Measurements from ENCODE around the gene NANOS3. TPM values are rescaled to one million over a fixed set of nuclear protein-coding genes. Genes with fewer than 3 reads are reported as not detected.
A peak's percentile ranks its signal among the peaks of the same experiment; 100 is the strongest.

NANOS3 gene
- total RNA-seq, 1 donor from 2014 or later, result 3.5 TPM

DNA sequence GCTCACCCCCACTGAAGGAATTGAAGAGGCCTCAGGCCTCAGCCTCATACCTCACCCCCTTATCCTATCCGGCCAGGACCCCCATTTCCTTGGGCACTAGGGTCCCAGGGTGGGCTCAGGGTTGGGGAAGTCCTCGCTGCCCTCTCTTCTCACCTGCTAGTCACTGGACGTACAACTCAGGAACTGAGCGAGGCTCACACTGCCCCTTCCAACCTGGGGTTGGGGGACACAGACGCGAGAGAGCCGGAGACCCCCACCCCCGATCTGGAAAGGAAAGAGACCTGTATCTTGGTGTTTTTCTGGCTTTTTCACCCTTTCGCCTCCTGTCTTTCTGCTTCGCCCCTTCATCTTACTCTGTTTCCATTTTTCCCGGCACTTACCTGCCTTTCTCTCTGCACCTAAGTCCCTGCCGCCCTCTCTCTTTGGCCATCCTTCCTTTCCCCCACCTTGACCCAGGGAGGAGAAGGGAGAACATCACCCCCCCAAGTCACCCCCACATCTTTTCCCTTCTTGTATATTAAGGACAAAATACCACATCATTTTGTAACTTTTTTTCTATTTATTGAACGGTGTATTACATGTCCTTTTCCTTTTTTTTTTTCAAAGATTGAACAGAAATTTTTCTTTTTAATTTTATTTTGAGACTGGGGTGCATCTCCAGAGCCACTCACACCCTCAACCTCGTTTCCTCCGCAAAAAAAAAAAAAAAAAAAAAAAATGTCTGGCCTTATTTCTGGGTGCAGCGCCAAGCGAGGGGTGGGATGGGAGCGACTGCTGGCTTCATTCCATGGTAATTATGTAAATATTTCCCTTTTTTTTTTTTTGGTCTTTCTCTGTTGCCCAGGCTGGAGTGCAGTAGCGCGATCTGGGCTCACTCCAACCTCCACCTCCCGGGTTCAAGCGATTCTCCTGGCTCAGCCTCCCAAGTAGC lies 45.1 kb upstream of the NANOS3 start:
- peaks cover 43% of the 10 kb centered on the region for H3K4me1 Mint-ChIP-seq (ENCODE audit: unreplicated experiment)
- peak overlapping the region; percentile 10 for H3K4me3 Mint-ChIP-seq (ENCODE audit: unreplicated experiment)
- no peaks in the 10 kb centered on the region for H3K27me3 Mint-ChIP-seq (ENCODE audit: unreplicated experiment)
- peak overlapping the region; percentile 91 for H3K27ac Mint-ChIP-seq (ENCODE audit: unreplicated experiment)
- no peak for DNase-seq (ENCODE audit: extremely low spot score, unreplicated experiment)
- H3K9me3 Mint-ChIP-seq (ENCODE audit: unreplicated experiment), result no peaks in the 10 kb centered on the region
- TF ChIP-seq, protein P1, sequence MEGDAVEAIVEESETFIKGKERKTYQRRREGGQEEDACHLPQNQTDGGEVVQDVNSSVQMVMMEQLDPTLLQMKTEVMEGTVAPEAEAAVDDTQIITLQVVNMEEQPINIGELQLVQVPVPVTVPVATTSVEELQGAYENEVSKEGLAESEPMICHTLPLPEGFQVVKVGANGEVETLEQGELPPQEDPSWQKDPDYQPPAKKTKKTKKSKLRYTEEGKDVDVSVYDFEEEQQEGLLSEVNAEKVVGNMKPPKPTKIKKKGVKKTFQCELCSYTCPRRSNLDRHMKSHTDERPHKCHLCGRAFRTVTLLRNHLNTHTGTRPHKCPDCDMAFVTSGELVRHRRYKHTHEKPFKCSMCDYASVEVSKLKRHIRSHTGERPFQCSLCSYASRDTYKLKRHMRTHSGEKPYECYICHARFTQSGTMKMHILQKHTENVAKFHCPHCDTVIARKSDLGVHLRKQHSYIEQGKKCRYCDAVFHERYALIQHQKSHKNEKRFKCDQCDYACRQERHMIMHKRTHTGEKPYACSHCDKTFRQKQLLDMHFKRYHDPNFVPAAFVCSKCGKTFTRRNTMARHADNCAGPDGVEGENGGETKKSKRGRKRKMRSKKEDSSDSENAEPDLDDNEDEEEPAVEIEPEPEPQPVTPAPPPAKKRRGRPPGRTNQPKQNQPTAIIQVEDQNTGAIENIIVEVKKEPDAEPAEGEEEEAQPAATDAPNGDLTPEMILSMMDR (IDR thresholded peaks at IDR 0.05), result no peak
- H3K36me3 Mint-ChIP-seq (ENCODE audit: unreplicated experiment), result peaks cover 37% of the 10 kb centered on the region

DNA sequence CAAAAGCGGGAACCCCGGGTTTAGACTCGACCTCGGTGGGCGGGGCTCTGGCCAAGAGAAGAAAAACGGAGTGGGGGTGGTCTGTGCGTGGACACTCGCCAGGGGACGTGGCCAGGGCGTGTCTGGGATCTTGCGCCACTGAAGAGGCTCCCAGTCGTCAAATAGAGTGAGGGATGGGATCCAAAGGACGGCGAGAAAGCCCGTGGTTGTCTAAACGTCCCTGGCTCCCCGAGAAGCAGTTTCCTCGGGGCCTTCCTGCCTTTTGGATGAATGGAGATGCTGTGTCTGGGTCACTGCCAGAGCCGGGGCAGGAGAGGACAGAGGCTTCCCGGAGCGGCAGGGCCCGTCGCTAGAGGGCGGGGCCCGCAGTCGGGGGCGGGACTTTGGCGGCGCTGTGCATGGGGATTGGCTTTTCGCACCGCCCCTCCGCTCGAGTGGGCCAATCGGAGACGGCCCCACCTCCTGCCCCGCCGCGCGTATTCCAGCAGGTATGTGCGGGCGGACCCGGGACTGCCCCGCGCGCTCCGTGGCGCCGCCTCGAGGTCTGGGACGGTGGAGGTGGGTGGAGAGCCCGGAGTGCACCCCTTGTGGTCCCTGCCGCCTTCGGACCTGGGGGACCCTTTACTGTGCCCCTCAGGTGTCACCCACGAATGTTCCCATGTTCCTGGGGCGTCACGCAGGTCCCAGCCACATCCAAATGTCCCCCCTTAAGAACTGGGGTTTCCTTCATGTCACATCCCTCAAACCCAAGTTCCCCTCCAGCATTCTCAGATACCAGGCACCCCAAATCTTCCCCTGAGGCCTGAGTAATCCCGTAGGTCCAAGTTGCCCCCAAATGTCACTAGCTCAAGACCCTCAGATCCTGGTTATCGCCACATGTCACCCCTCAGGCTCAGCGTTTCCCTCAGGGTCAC lies 43.3 kb upstream of the NANOS3 start:
- TF ChIP-seq, protein P1 (IDR thresholded peaks at IDR 0.05), result peak; percentile 47
- H3K36me3 Mint-ChIP-seq (ENCODE audit: unreplicated experiment), result peaks cover 37% of the 10 kb centered on the region
- DNase-seq (ENCODE audit: extremely low spot score, unreplicated experiment), result peak; percentile 97
- H3K27ac Mint-ChIP-seq (ENCODE audit: unreplicated experiment), result peak overlapping the region; percentile 91
- peaks cover 59% of the 10 kb centered on the region for H3K4me1 Mint-ChIP-seq (ENCODE audit: unreplicated experiment)
- peak overlapping the region; percentile 18 for H3K4me3 Mint-ChIP-seq (ENCODE audit: unreplicated experiment)
- no peaks in the 10 kb centered on the region for H3K27me3 Mint-ChIP-seq (ENCODE audit: unreplicated experiment)
- no peaks in the 10 kb centered on the region for H3K9me3 Mint-ChIP-seq (ENCODE audit: unreplicated experiment)

DNA sequence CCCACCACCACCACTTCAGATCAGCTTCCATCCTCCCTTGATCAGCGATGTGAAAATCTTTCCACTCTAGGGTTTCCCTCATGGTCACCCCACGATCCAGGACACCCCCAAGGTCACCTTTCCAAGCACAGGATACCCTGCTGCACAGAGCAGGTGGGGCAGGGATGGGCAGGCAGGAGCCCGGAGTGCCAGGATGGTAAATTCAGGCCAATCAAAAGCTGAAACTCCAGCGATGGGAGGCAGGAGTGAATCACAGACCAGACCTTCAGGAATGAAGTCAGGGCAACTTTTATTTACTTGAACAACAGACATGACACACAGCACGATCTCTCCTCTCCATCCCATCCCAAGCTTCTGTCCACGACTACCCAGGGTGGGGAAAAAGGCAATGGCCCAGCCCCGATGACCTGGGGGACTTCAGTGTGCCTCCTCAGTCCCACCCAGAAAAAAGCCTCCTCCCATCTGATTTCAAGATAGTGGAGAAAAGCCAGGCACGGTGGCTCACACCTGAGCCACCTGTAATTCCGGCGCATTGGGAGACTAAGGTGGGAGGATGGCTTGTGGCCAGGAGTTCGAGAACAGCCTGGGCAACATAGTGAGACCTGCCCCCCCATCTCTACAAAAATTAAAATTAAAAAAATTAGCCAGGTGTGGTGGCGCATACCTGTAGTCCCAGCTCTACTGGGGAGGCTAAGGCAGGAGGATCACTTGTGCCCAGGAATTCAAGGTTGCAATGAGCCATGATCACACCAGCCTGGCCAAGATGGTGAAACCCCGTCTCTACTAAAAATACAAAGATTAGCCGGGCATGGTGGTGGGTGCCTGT lies 42.5 kb upstream of the NANOS3 start:
- H3K27me3 Mint-ChIP-seq (ENCODE audit: unreplicated experiment), result no peaks in the 10 kb centered on the region
- peaks cover 37% of the 10 kb centered on the region for H3K36me3 Mint-ChIP-seq (ENCODE audit: unreplicated experiment)
- no peak for DNase-seq (ENCODE audit: extremely low spot score, unreplicated experiment)
- H3K4me1 Mint-ChIP-seq (ENCODE audit: unreplicated experiment), result peaks cover 66% of the 10 kb centered on the region
- TF ChIP-seq, protein P1 (IDR thresholded peaks at IDR 0.05), result no peak
- H3K27ac Mint-ChIP-seq (ENCODE audit: unreplicated experiment), result peak overlapping the region; percentile 91
- H3K9me3 Mint-ChIP-seq (ENCODE audit: unreplicated experiment), result no peaks in the 10 kb centered on the region
- peak overlapping the region; percentile 18 for H3K4me3 Mint-ChIP-seq (ENCODE audit: unreplicated experiment)

DNA sequence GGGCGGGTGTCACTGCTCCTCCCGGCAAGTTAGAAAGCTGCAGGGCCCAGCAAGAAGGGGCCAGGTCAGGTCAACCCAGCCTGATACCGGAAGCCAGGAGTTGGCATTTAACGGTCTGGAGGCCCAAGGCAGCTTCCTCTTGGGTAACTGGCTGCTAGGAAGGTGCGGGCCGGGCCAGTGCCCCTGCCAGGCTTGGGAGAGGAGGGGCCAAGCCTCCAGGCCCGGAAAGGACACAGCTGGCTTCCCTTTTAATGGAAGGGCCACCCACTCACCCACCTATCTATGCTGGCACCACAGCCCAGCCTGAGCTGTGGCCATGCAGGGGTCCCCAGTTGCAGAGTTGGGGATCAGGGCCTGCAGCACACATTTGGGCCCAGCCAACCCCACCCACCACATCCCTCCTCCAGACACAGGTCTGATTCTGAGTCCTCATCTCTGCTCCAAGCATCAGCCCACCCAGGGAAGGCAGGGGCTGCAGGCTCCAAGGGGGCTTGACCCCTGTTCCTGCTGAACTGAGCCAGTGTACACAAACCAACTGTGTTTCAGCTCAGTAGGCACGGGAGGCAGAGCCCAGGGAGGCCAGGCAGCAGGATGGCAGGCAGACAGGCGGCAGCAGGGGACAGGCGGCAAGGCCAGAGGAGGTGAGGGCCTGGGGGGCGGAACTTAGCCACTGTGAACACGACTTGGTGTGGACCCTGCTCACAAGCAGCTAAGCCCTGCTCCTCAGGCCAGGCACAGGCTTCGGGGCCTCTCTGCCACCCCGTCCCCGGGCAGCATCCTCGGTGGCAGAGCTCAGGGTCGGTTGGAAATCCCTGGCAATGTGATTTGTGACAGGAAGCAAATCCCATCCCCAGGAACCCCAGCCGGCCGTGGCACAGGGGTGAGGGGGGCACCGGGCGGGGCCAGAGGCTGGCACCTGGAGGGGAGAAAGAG lies 40.9 kb upstream of the NANOS3 start:
- H3K27me3 Mint-ChIP-seq (ENCODE audit: unreplicated experiment), result no peaks in the 10 kb centered on the region
- peak overlapping the region; percentile 47 for H3K4me3 Mint-ChIP-seq (ENCODE audit: unreplicated experiment)
- H3K9me3 Mint-ChIP-seq (ENCODE audit: unreplicated experiment), result no peaks in the 10 kb centered on the region
- no peak for DNase-seq (ENCODE audit: extremely low spot score, unreplicated experiment)
- TF ChIP-seq, protein P1 (IDR thresholded peaks at IDR 0.05), result no peak
- H3K27ac Mint-ChIP-seq (ENCODE audit: unreplicated experiment), result peak overlapping the region; percentile 91
- peaks cover 72% of the 10 kb centered on the region for H3K4me1 Mint-ChIP-seq (ENCODE audit: unreplicated experiment)
- H3K36me3 Mint-ChIP-seq (ENCODE audit: unreplicated experiment), result peaks cover 39% of the 10 kb centered on the region
